Thyroid gland (tissue), 4 donors: Measurements from ENCODE around the gene WDR46. TPM values are rescaled to one million over a fixed set of nuclear protein-coding genes. Genes with fewer than 3 reads are reported as not detected.

ENCODE experiments used
- DNase-seq, 2 donors: peaks; one replicate each; pipeline ENCODE4 v3.0.0-alpha.2; 2019
- H3K27ac ChIP-seq, 3 donors: fragments of 200-600 bp; sonication (generic); 1 replicate in 2 of 3; 2 replicates in 1 of 3; pipeline ENCODE4 v1.5.1; 2016 to 2019; ENCODE audit warnings: mild to moderate bottlenecking in 1 of 3, moderate library complexity in 1 of 3
- H3K27me3 ChIP-seq: fragments of 200-600 bp; sonication (generic); one replicate; pipeline ENCODE4 v1.5.1; 2019
- H3K36me3 ChIP-seq, 2 donors: fragments of 200-600 bp; sonication (generic); one replicate each; pipeline ENCODE4 v1.5.1; 2016 to 2019
- H3K4me1 ChIP-seq, 2 donors: fragments of 200-600 bp; sonication (generic); one replicate each; pipeline ENCODE4 v1.5.1; 2017 to 2019
- H3K4me3 ChIP-seq, 3 donors: fragments of 200-600 bp; sonication (generic); replicated peaks in 1 of 3; 1 replicate in 2 of 3; 2 replicates in 1 of 3; pipeline ENCODE4 v1.5.1; 2016; ENCODE audit warnings: mild to moderate bottlenecking in 1 of 3
- H3K9me3 ChIP-seq: fragments of 200-600 bp; sonication (generic); one replicate; pipeline ENCODE4 v1.5.1; 2017
- CTCF ChIP-seq, 6 experiments: fragments of 200-600 bp in 3 of 6; fragments of 450-650 bp in 3 of 6; sonication (generic) in 3 of 6; IDR thresholded peaks; one replicate each; pipeline ENCODE4 v1.5.1; 2016 to 2019; ENCODE audit warnings: antibody characterized with exemption in 6 of 6, mild to moderate bottlenecking in 2 of 6, inconsistent platforms in 1 of 6, moderate library complexity in 1 of 6
- POLR2A ChIP-seq, 2 donors: fragments of 450-650 bp; IDR thresholded peaks; one replicate each; pipeline ENCODE4 v1.6.1; 2017; ENCODE audit warnings: antibody characterized with exemption in 2 of 2, mild to moderate bottlenecking in 2 of 2, moderate library complexity in 1 of 2
- WGBS, 2 donors: methylation state at CpG; one replicate each; pipeline ENCODE4 v1.1.5; 2017; 5-methylcytosine and 5-hydroxymethylcytosine counted together
- intact Hi-C: fragments of 100-400 bp; cut with DNase I; formaldehyde crosslinking; loops from one replicate; pipeline ENCODE4 v1.15.1; 2023
- total RNA-seq, 4 donors: library from RNA; depleted of rRNA; stranded (reverse); fragments of >200 nt; gene quantifications; one replicate each; pipeline ENCODE4 v1.2.3, GENCODE V29; 2016

The WDR46 gene
- total RNA-seq, 4 donors from 2014 or later = 25.8 to 63.9 (median 45.2) TPM

GRCh38 chr6:33306356-33306755 is 17.3 kb upstream of the WDR46 start:
- WGBS, 2 donors = 87 to 91% methylated on average over 4 of the region's 4 CpGs
- no peak for DNase-seq
- no peaks in the 10 kb centered on the region for H3K9me3 ChIP-seq
- no peak for TF ChIP-seq POLR2A (IDR thresholded peaks at IDR 0.05)
- TF ChIP-seq CTCF (IDR thresholded peaks at IDR 0.05) = no peak
- H3K4me1 ChIP-seq = peaks cover 0 to 2% of the 10 kb centered on the region in 2 donors
- no peak overlapping the region for H3K27ac ChIP-seq
- H3K36me3 ChIP-seq = peaks cover 8 to 26% of the 10 kb centered on the region in 2 donors
- intact Hi-C loops = no loop called here
- H3K27me3 ChIP-seq = no peaks in the 10 kb centered on the region
- no peak overlapping the region for H3K4me3 ChIP-seq

GRCh38 chr6:33305052-33305451 is 16.0 kb upstream of the WDR46 start:
- H3K4me3 ChIP-seq = no peak overlapping the region
- H3K4me1 ChIP-seq = peaks cover 5 to 12% of the 10 kb centered on the region in 2 donors
- intact Hi-C loops = no loop called here
- H3K9me3 ChIP-seq = no peaks in the 10 kb centered on the region
- TF ChIP-seq POLR2A (IDR thresholded peaks at IDR 0.05) (no peak), CTCF (IDR thresholded peaks at IDR 0.05) (no peak)
- no peaks in the 10 kb centered on the region for H3K27me3 ChIP-seq
- no peak for DNase-seq
- H3K36me3 ChIP-seq = peaks cover 8 to 26% of the 10 kb centered on the region in 2 donors
- WGBS, 2 donors = 84 to 88% methylated on average over 8 of the region's 8 CpGs
- peak overlapping the region in 1 of 3 donors; percentile 10 for H3K27ac ChIP-seq

GRCh38 chr6:33304216-33304615 is 15.2 kb upstream of the WDR46 start:
- intact Hi-C loops = no loop called here
- no peak overlapping the region for H3K4me3 ChIP-seq
- no peak overlapping the region for H3K27ac ChIP-seq
- no peaks in the 10 kb centered on the region for H3K27me3 ChIP-seq
- H3K36me3 ChIP-seq = peaks cover 8 to 26% of the 10 kb centered on the region in 2 donors
- WGBS, 2 donors = 93 to 96% methylated on average over 3 to 9 of the region's 16 CpGs
- TF ChIP-seq POLR2A (IDR thresholded peaks at IDR 0.05) (no peak), CTCF (IDR thresholded peaks at IDR 0.05) (no peak)
- no peaks in the 10 kb centered on the region for H3K9me3 ChIP-seq
- H3K4me1 ChIP-seq = peaks cover 7 to 13% of the 10 kb centered on the region in 2 donors
- no peak for DNase-seq

- Histone ChIP-seq H3K4me3 (no peak overlapping the region), H3K4me1 (peaks cover 7 to 21% of the 10 kb centered on the region in 2 donors), H3K9me3 (no peaks in the 10 kb centered on the region), H3K27ac (no peak overlapping the region), H3K27me3 (no peaks in the 10 kb centered on the region), H3K36me3 (peaks cover 8 to 26% of the 10 kb centered on the region in 2 donors)
- TF ChIP-seq POLR2A (IDR thresholded peaks at IDR 0.05) (no peak), CTCF (IDR thresholded peaks at IDR 0.05) (no peak)
- DNase-seq = no peak
- intact Hi-C loops = no loop called here
- 82 to 95% methylated on average over 3 of the region's 3 CpGs for WGBS, 2 donors
These were observed 12.8 kb upstream of the WDR46 start for GRCh38 chr6:33301877-33302276.

GRCh38 chr6:33299237-33299944 is 10.4 kb upstream of the WDR46 start:
- Histone ChIP-seq H3K4me3 (peak overlapping the region; percentile 4 to 94 (median 67)), H3K36me3 (peaks cover 7 to 35% of the 10 kb centered on the region in 2 donors), H3K27ac (peak overlapping the region; percentile 95 to 97 (median 96)), H3K27me3 (no peaks in the 10 kb centered on the region), H3K9me3 (no peaks in the 10 kb centered on the region), H3K4me1 (peaks cover 7 to 21% of the 10 kb centered on the region in 2 donors)
- TF ChIP-seq POLR2A (IDR thresholded peaks at IDR 0.05) = peak; percentile 17 to 83
- peak; percentile 34 to 70 (median 60) for TF ChIP-seq CTCF (IDR thresholded peaks at IDR 0.05)
- intact Hi-C loops = no loop called here
- 0% methylated on average over 28 to 40 of the region's 54 CpGs for WGBS, 2 donors
- DNase-seq = peak; percentile 92
